PC-9 (cell line): ENCODE results near the gene GRB14. TPM values are rescaled to one million over a fixed set of nuclear protein-coding genes. Genes with fewer than 3 reads are reported as not detected.

Experiments used
- BruUV-seq: library from RNA; stranded (reverse); fragments of 400-500 nt; replicated peaks from 2 replicates; lab custom pipeline; 2021; lab: Mats Ljungman, UMichigan
- CTCF ChIA-PET: fragments of 300-600 bp; sonication (Branson Sonifier 250); formaldehyde crosslinking; loops from one replicate; lab custom pipeline; 2022; ENCODE audit warnings: antibody characterized with exemption; lab: Charles Lee
- POLR2A ChIA-PET: fragments of 300-600 bp; sonication (Branson Sonifier 250); formaldehyde crosslinking; loops from one replicate; lab custom pipeline; 2022; ENCODE audit warnings: antibody characterized with exemption; ENCODE audit not compliant: unreplicated experiment; lab: Charles Lee
- DNase-seq, 2 experiments: peaks; one replicate each; pipeline versions ENCODE4 v3.0.0 to v3.0.0-alpha.2; 2015 to 2022; ENCODE audit warnings: mixed read lengths in 1 of 2
- H2AFZ ChIP-seq: fragments of 200-600 bp; sonication (generic); 2 replicates; pipeline ENCODE4 v1.8.1; 2017; ENCODE audit warnings: antibody characterized with exemption
- H3F3A ChIP-seq: fragments of 200-600 bp; sonication (generic); 2 replicates; pipeline ENCODE4 v1.8.1; 2017; ENCODE audit warnings: antibody characterized with exemption, mild to moderate bottlenecking, low read depth; ENCODE audit not compliant: insufficient read depth
- H3K27ac ChIP-seq: fragments of 200-600 bp; sonication (generic); 2 replicates; pipeline ENCODE4 v1.6.1; 2016; ENCODE audit warnings: mixed run types
- H3K27me3 ChIP-seq: fragments of 200-600 bp; sonication (generic); 2 replicates; pipeline ENCODE4 v1.6.1; 2016; ENCODE audit warnings: low read depth, mixed run types; ENCODE audit not compliant: insufficient read depth
- H3K36me3 ChIP-seq: fragments of 200-600 bp; sonication (generic); 2 replicates; pipeline ENCODE4 v1.6.1; 2016; ENCODE audit warnings: low read depth, mixed run types
- H3K4me1 ChIP-seq: fragments of 200-600 bp; sonication (generic); replicated peaks from 2 replicates; pipeline ENCODE4 v1.6.1; 2016; ENCODE audit warnings: mixed run types; ENCODE audit not compliant: insufficient read depth
- H3K4me2 ChIP-seq: fragments of 200-600 bp; sonication (generic); 2 replicates; pipeline ENCODE4 v1.6.1; 2017; ENCODE audit warnings: mixed run types
- H3K4me3 ChIP-seq: fragments of 200-600 bp; sonication (generic); 2 replicates; pipeline ENCODE4 v1.6.1; 2016; ENCODE audit warnings: mixed run types
- H3K79me2 ChIP-seq: fragments of 200-600 bp; sonication (generic); 2 replicates; pipeline ENCODE4 v1.6.1; 2017; ENCODE audit warnings: low read depth, mixed run types
- H3K9me2 ChIP-seq: fragments of 200-600 bp; sonication (generic); 2 replicates; pipeline ENCODE4 v1.8.1; 2017; ENCODE audit warnings: mild to moderate bottlenecking; ENCODE audit not compliant: insufficient read depth
- H3K9me3 ChIP-seq: fragments of 200-600 bp; sonication (generic); 2 replicates; pipeline ENCODE4 v1.8.1; 2016; ENCODE audit warnings: low read depth; ENCODE audit not compliant: insufficient read depth
- H4K20me1 ChIP-seq: fragments of 200-600 bp; sonication (generic); 2 replicates; pipeline ENCODE4 v1.8.1; 2017; ENCODE audit not compliant: insufficient read depth
- CTCF ChIP-seq: fragments of 200-600 bp; sonication (generic); conservative IDR thresholded peaks from 2 replicates; pipeline ENCODE4 v1.6.1; 2017; ENCODE audit warnings: mixed run types, antibody characterized with exemption, mild to moderate bottlenecking, moderate library complexity
- EZH2 ChIP-seq: fragments of 200-600 bp; sonication (generic); IDR thresholded peaks from 2 replicates; pipeline ENCODE4 v1.8.0; 2017; ENCODE audit warnings: antibody characterized with exemption, low read depth
- intact Hi-C: fragments of 100-400 bp; cut with micrococcal nuclease; formaldehyde crosslinking; loops from one replicate; pipeline ENCODE4 v1.10.0; 2022; ENCODE audit not compliant: unreplicated experiment
- total RNA-seq: library from RNA; stranded (reverse); gene quantifications from 2 replicates; pipeline ENCODE4 v1.2.3, GENCODE V29; 2021

The GRB14 gene
- total RNA-seq, 1 experiment from 2014 or later: 3.4 TPM

- no peak overlapping the region for H3K4me3 ChIP-seq
- CTCF ChIA-PET: no interaction called here
Measured at GRCh38 chr2:164511738-164512137, 109.5 kb downstream of the GRB14 start.

GRCh38 chr2:164510895-164511294, 110.4 kb downstream of the GRB14 start:
- peaks cover under 1% of the 10 kb centered on the region; the same call in 1 of the 2 replicates for H3K9me3 ChIP-seq
- TF ChIP-seq EZH2 (no peak), CTCF (no peak)
- H3K27me3 ChIP-seq: no peaks in the 10 kb centered on the region
- H3K27ac ChIP-seq: no peak overlapping the region
- H4K20me1 ChIP-seq: no peaks in the 10 kb centered on the region
- peaks cover 24% of the 10 kb centered on the region for H3K4me1 ChIP-seq
- ChIA-PET CTCF (no interaction called here), POLR2A (no interaction called here)
- BruUV-seq: no TSS peak
- no peak overlapping the region for H2AFZ ChIP-seq
- H3F3A ChIP-seq: no peaks in the 10 kb centered on the region
- no peak overlapping the region for H3K4me2 ChIP-seq
- no peaks in the 10 kb centered on the region for H3K36me3 ChIP-seq
- DNase-seq: no peak
- intact Hi-C loops: no loop called here
- H3K4me3 ChIP-seq: no peak overlapping the region
- no peaks in the 10 kb centered on the region for H3K79me2 ChIP-seq
- H3K9me2 ChIP-seq: no peaks in the 10 kb centered on the region

More at GRCh38 chr2:164511738-164512137, 109.5 kb downstream of the GRB14 start:
- no peak overlapping the region for H3K27ac ChIP-seq
- H3K79me2 ChIP-seq: no peaks in the 10 kb centered on the region
- POLR2A ChIA-PET: no interaction called here
- no peaks in the 10 kb centered on the region for H3F3A ChIP-seq
- intact Hi-C loops: no loop called here
- H3K9me3 ChIP-seq: peaks cover 3% of the 10 kb centered on the region; the same call in 1 of the 2 replicates
- no peaks in the 10 kb centered on the region for H3K27me3 ChIP-seq
- DNase-seq: no peak
- peaks cover 24% of the 10 kb centered on the region for H3K4me1 ChIP-seq
- no peak for TF ChIP-seq CTCF
- TF ChIP-seq EZH2: no peak
- no peaks in the 10 kb centered on the region for H4K20me1 ChIP-seq
- no TSS peak for BruUV-seq
- H3K9me2 ChIP-seq: no peaks in the 10 kb centered on the region
- H2AFZ ChIP-seq: no peak overlapping the region
- H3K36me3 ChIP-seq: no peaks in the 10 kb centered on the region
- no peak overlapping the region for H3K4me2 ChIP-seq

- H3K4me2 ChIP-seq: no peak overlapping the region
- ChIA-PET CTCF (no interaction called here), POLR2A (interaction anchor here (0.6 to 0.7 kb wide), 2 partner anchors 306 to 1351 kb away, joined by 4 to 8 read pairs; no protein-coding TSS in a partner anchor)
- H3F3A ChIP-seq: no peaks in the 10 kb centered on the region
- no peaks in the 10 kb centered on the region for H3K79me2 ChIP-seq
- TF ChIP-seq EZH2 (no peak), CTCF (no peak)
- H4K20me1 ChIP-seq: no peaks in the 10 kb centered on the region
- H3K9me2 ChIP-seq: no peaks in the 10 kb centered on the region
- BruUV-seq: no TSS peak
- DNase-seq: no peak
- H2AFZ ChIP-seq: no peak overlapping the region
- no peaks in the 10 kb centered on the region for H3K36me3 ChIP-seq
- H3K27ac ChIP-seq: no peak overlapping the region
- H3K4me1 ChIP-seq: peaks cover 10% of the 10 kb centered on the region
- H3K27me3 ChIP-seq: no peaks in the 10 kb centered on the region
- intact Hi-C loops: no loop called here
- no peaks in the 10 kb centered on the region for H3K9me3 ChIP-seq
- no peak overlapping the region for H3K4me3 ChIP-seq
Measured at GRCh38 chr2:164509137-164509877, 112.0 kb downstream of the GRB14 start.
